AG09309 (cell line): ENCODE measurements around the gene SLC26A3.

ENCODE experiments used
- DNase-seq: peaks from one replicate; pipeline ENCODE4 v3.0.0-alpha.2; 2010; ENCODE audit warnings: low read depth
- H3K4me3 ChIP-seq: 2 replicates; pipeline ENCODE4 v1.5.1; 2011; ENCODE audit warnings: mild to moderate bottlenecking, low read depth, low read length, moderate library complexity; ENCODE audit not compliant: control insufficient read depth
- TF ChIP-seq, protein P1 (sequence below): IDR thresholded peaks from 2 replicates; pipeline ENCODE4 v1.5.1; 2011; ENCODE audit warnings: mild to moderate bottlenecking, low read depth, low read length, inconsistent platforms; ENCODE audit not compliant: insufficient read depth, control insufficient read depth; ENCODE audit errors: missing control alignments

SLC26A3 gene

DNA sequence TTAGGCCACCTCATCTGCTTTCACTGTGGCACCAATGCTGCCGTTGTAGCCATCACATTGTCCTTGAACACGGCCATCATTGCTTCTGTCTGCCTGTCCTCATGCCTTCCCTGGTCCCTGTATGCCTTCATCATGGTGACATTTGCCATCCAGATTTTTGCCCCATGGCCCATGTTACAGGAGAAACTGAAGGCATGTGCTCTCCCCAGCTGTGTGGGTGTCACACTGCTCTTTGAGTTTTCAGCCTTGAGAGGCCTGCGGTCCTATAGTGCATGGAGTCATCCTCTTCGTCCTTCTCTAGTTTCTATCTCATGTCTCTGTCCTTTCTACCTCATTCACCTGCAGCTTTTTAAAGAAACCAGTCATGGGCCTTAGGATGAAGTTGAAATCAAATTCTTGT, 6.2 kb upstream of the SLC26A3 start:
- no peak overlapping the region for H3K4me3 ChIP-seq
- TF ChIP-seq, protein P1, sequence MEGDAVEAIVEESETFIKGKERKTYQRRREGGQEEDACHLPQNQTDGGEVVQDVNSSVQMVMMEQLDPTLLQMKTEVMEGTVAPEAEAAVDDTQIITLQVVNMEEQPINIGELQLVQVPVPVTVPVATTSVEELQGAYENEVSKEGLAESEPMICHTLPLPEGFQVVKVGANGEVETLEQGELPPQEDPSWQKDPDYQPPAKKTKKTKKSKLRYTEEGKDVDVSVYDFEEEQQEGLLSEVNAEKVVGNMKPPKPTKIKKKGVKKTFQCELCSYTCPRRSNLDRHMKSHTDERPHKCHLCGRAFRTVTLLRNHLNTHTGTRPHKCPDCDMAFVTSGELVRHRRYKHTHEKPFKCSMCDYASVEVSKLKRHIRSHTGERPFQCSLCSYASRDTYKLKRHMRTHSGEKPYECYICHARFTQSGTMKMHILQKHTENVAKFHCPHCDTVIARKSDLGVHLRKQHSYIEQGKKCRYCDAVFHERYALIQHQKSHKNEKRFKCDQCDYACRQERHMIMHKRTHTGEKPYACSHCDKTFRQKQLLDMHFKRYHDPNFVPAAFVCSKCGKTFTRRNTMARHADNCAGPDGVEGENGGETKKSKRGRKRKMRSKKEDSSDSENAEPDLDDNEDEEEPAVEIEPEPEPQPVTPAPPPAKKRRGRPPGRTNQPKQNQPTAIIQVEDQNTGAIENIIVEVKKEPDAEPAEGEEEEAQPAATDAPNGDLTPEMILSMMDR, result no peak
- no peak for DNase-seq

DNA sequence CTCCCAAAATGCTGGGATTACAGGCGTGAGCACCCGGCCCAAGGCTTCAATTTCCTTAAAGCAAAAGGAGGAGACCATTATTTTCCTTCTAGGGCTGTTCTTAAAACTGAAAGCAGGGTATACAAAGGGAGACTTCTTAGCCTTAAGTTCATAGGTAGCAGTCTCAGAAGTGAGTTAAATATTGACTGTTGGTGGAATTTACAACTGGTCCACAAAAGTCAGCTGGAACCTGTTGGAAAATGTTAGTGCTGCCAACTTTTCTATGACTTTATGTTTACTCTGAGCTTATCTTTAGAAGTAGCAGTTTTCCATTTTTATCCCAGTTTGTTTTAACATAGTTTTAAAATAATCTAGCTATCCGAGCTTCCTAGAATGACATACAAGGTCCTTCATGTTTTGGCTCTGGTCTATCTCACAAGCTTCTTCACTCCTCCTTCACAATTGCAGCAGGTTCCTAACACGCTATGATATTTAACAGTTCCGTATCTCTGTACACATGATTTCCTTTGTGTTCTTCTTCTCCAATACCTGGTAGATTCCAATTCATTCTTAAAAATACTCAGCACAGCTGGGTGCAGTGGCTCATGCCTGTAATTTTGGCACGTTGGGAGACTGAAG, 3.3 kb downstream of the SLC26A3 start:
- TF ChIP-seq, protein P1, result no peak
- no peak overlapping the region for H3K4me3 ChIP-seq
- no peak for DNase-seq

DNA sequence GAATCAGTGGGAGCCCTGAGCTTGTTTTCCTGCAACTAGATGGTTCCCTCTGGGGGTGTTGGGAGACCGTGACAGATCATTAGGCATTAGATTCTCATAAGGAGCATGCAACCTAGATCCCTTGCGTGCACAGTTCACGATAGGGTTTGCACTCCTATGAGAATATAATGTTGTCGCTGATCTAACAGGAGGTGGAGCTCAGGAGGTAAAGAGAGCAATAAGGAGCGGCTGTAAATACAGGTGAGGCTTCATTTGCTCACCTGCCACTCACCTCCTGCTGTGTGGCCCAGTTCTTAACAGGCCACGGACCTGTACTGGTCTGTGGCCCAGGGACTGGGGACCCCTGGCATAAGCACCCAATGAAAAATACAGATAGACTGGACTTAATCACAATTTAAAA, 10.7 kb downstream of the SLC26A3 start:
- H3K4me3 ChIP-seq, result no peak overlapping the region
- TF ChIP-seq, protein P1, result no peak
- no peak for DNase-seq

DNA sequence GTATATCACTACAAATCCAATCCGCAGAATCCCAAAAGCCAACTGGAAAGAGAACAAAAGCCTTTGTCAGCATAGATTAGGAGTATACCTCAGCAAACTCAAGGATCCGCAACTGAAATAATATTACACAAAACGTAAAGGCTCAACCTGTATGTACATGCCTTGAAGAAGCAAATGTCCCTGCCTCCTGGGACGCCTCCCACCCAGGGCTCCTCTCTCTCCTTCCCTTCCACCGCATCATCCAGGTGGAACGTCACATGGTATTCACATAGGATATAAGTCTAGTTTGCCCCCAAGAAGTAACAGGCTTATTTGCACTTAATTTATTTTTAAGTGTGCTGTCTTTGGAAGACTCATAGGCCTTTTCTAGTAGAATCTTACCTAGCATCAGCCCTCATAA, 13.4 kb downstream of the SLC26A3 start:
- TF ChIP-seq, protein P1, result no peak
- no peak overlapping the region for H3K4me3 ChIP-seq
- DNase-seq, result no peak

DNA sequence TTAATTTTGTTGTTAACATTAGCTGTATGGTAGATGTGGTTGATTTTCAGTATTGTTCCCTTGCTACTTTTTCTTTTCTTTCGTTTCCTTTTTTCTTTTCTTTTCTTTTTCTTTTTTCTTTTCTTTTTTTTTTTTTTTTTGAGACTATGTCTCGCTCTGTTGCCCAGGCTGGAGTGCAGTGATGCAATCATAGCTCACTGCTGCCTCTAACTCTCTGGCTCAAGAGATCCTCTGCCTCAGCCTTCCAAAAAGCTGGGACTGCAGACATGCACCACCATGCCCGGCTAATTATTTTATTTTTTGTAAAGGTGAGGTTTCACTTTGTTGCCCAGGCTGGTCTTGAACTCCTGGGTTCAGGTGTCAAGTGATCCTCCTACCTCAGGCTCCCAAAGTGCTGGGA, 14.4 kb downstream of the SLC26A3 start:
- TF ChIP-seq, protein P1, result no peak
- H3K4me3 ChIP-seq, result no peak overlapping the region
- DNase-seq, result no peak

DNA sequence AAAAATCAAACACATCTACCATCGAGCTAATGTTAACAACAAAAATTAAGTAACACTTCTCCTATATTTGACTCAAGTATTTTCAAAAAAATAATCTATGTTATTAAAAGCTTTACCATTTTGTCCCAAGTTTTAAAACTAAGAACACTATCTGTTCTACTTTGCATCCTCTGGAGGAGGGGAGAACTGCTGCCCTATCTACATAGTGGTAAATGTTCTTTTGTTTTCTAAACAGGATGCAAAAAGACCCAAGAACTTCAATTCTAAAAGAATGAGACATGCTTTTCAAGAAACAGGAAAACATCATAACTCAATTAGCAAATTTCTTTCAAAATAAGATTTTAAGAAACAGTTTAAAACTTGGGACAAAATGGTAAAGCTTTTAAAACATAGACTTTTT, 14.8 kb downstream of the SLC26A3 start:
- TF ChIP-seq, protein P1, result no peak
- no peak overlapping the region for H3K4me3 ChIP-seq
- DNase-seq, result no peak

DNA sequence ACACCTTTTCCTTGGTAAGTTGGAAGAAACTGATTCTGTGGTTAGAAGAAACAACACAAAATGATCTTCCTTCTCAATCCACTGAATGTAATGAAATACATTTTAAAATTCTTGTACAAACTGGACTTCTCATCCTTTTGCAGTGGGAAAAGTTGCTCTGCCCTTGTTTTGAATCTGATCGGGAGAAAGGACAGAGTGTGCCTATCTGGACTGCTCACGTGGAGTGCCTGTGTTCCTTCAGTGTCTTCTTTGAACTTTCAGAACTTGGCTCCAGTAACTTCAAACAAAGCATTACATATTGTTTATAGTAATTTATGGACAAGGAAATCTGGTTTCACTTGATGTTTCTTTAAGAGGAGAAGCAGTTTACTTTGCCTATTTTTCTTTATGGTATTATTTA, 17.1 kb downstream of the SLC26A3 start:
- TF ChIP-seq, protein P1, result no peak
- H3K4me3 ChIP-seq, result no peak overlapping the region
- DNase-seq, result no peak
